Measurements from ENCODE around the gene GFPT1. TPM values are rescaled to one million over a fixed set of nuclear protein-coding genes. Genes with fewer than 3 reads are reported as not detected.
"Not testable (repeated sequence)": the region's sequence is repeated elsewhere in the genome, so short reads cannot be mapped to it uniquely, and the experiment has no call there.

GFPT1 gene
- total RNA-seq, 1 donor from 2014 or later: 52.8 TPM

- H3K36me3 Mint-ChIP-seq (ENCODE audit: low read depth, unreplicated experiment): no peaks in the 10 kb centered on the region
- DNase-seq (ENCODE audit: low spot score): no peak
- H3K27me3 Mint-ChIP-seq (ENCODE audit: unreplicated experiment): no peaks in the 10 kb centered on the region
- H3K4me1 Mint-ChIP-seq (ENCODE audit: unreplicated experiment): no peaks in the 10 kb centered on the region
- no peak overlapping the region for H3K4me3 Mint-ChIP-seq (ENCODE audit: unreplicated experiment)
- no peaks in the 10 kb centered on the region for H3K9me3 Mint-ChIP-seq (ENCODE audit: unreplicated experiment)
- H3K27ac Mint-ChIP-seq (ENCODE audit: unreplicated experiment): no peak overlapping the region
- TF ChIP-seq CTCF (IDR thresholded peaks at IDR 0.05; ENCODE audit: unreplicated experiment): no peak
Observed at GRCh38 chr2:69428981-69429380, 42.0 kb upstream of the GFPT1 start.

GRCh38 chr2:69424419-69424818 lies 37.4 kb upstream of the GFPT1 start:
- TF ChIP-seq CTCF (IDR thresholded peaks at IDR 0.05; ENCODE audit: unreplicated experiment): no peak
- Mint-ChIP-seq H3K27me3 (ENCODE audit: unreplicated experiment) (no peaks in the 10 kb centered on the region), H3K4me3 (ENCODE audit: unreplicated experiment) (no peak overlapping the region), H3K4me1 (ENCODE audit: unreplicated experiment) (no peaks in the 10 kb centered on the region), H3K9me3 (ENCODE audit: unreplicated experiment) (no peaks in the 10 kb centered on the region), H3K27ac (ENCODE audit: unreplicated experiment) (no peak overlapping the region), H3K36me3 (ENCODE audit: low read depth, unreplicated experiment) (peaks cover 11% of the 10 kb centered on the region)
- no peak for DNase-seq (ENCODE audit: low spot score)

- Mint-ChIP-seq H3K4me1 (ENCODE audit: unreplicated experiment) (no peaks in the 10 kb centered on the region), H3K27me3 (ENCODE audit: unreplicated experiment) (no peaks in the 10 kb centered on the region), H3K9me3 (ENCODE audit: unreplicated experiment) (no peaks in the 10 kb centered on the region), H3K4me3 (ENCODE audit: unreplicated experiment) (no peak overlapping the region), H3K36me3 (ENCODE audit: low read depth, unreplicated experiment) (peaks cover 12% of the 10 kb centered on the region), H3K27ac (ENCODE audit: unreplicated experiment) (no peak overlapping the region)
- DNase-seq (ENCODE audit: low spot score): no peak
- TF ChIP-seq CTCF (IDR thresholded peaks at IDR 0.05; ENCODE audit: unreplicated experiment): no peak
Observed at GRCh38 chr2:69422198-69422597, 35.2 kb upstream of the GFPT1 start.

- not testable (repeated sequence) for H3K9me3 Mint-ChIP-seq (ENCODE audit: unreplicated experiment); H3K27ac Mint-ChIP-seq (ENCODE audit: unreplicated experiment); H3K4me1 Mint-ChIP-seq (ENCODE audit: unreplicated experiment); H3K27me3 Mint-ChIP-seq (ENCODE audit: unreplicated experiment); DNase-seq (ENCODE audit: low spot score); H3K4me3 Mint-ChIP-seq (ENCODE audit: unreplicated experiment)
- peaks cover 12% of the 10 kb centered on the region for H3K36me3 Mint-ChIP-seq (ENCODE audit: low read depth, unreplicated experiment)
Observed at GRCh38 chr2:69419111-69419510, 32.1 kb upstream of the GFPT1 start.

- no peak for TF ChIP-seq CTCF (IDR thresholded peaks at IDR 0.05; ENCODE audit: unreplicated experiment)
- H3K9me3 Mint-ChIP-seq (ENCODE audit: unreplicated experiment): no peaks in the 10 kb centered on the region
- peaks cover 5% of the 10 kb centered on the region for H3K36me3 Mint-ChIP-seq (ENCODE audit: low read depth, unreplicated experiment)
- no peaks in the 10 kb centered on the region for H3K4me1 Mint-ChIP-seq (ENCODE audit: unreplicated experiment)
- no peak overlapping the region for H3K27ac Mint-ChIP-seq (ENCODE audit: unreplicated experiment)
- no peak overlapping the region for H3K4me3 Mint-ChIP-seq (ENCODE audit: unreplicated experiment)
- peaks cover 1% of the 10 kb centered on the region for H3K27me3 Mint-ChIP-seq (ENCODE audit: unreplicated experiment)
- DNase-seq (ENCODE audit: low spot score): no peak
Observed at GRCh38 chr2:69416147-69416546, 29.1 kb upstream of the GFPT1 start.

GRCh38 chr2:69411120-69411519 lies 24.1 kb upstream of the GFPT1 start:
- DNase-seq (ENCODE audit: low spot score): no peak
- no peak overlapping the region for H3K4me3 Mint-ChIP-seq (ENCODE audit: unreplicated experiment)
- no peaks in the 10 kb centered on the region for H3K9me3 Mint-ChIP-seq (ENCODE audit: unreplicated experiment)
- no peaks in the 10 kb centered on the region for H3K4me1 Mint-ChIP-seq (ENCODE audit: unreplicated experiment)
- TF ChIP-seq CTCF (IDR thresholded peaks at IDR 0.05; ENCODE audit: unreplicated experiment): no peak
- no peak overlapping the region for H3K27ac Mint-ChIP-seq (ENCODE audit: unreplicated experiment)
- peaks cover 15% of the 10 kb centered on the region for H3K36me3 Mint-ChIP-seq (ENCODE audit: low read depth, unreplicated experiment)
- peaks cover 1% of the 10 kb centered on the region for H3K27me3 Mint-ChIP-seq (ENCODE audit: unreplicated experiment)

Data from endothelial cell (in vitro differentiated cells).